Epithelial cell of proximal tubule (primary cell): ENCODE results near the gene RERE. TPM values are rescaled to one million over a fixed set of nuclear protein-coding genes. Genes with fewer than 3 reads are reported as not detected.
A peak's percentile ranks its signal among the peaks of the same experiment; 100 is the strongest.

ENCODE experiments used
- DNase-seq: peaks from one replicate; pipeline ENCODE4 v3.0.0-alpha.2; 2011; ENCODE audit warnings: low read depth
- H3K4me3 ChIP-seq: 2 replicates; pipeline ENCODE4 v1.5.1; 2011; ENCODE audit warnings: low read depth, mild to moderate bottlenecking, low read length
- total RNA-seq: library from RNA; depleted of rRNA; stranded (reverse); fragments of >200 nt; gene quantifications from 2 replicates; pipeline ENCODE4 v1.2.3, GENCODE V29; 2015
- TF ChIP-seq, protein P1 (sequence below): conservative IDR thresholded peaks from 2 replicates; pipeline ENCODE4 v1.5.1; 2012; ENCODE audit warnings: low read depth, mild to moderate bottlenecking, low read length

The RERE gene
- total RNA-seq, 1 donor from 2014 or later: 18.0 TPM

GRCh38 chr1:8711151-8711550, 106.3 kb downstream of the RERE start:
- no peak for DNase-seq
- no peak overlapping the region for H3K4me3 ChIP-seq
- TF ChIP-seq, protein P1, sequence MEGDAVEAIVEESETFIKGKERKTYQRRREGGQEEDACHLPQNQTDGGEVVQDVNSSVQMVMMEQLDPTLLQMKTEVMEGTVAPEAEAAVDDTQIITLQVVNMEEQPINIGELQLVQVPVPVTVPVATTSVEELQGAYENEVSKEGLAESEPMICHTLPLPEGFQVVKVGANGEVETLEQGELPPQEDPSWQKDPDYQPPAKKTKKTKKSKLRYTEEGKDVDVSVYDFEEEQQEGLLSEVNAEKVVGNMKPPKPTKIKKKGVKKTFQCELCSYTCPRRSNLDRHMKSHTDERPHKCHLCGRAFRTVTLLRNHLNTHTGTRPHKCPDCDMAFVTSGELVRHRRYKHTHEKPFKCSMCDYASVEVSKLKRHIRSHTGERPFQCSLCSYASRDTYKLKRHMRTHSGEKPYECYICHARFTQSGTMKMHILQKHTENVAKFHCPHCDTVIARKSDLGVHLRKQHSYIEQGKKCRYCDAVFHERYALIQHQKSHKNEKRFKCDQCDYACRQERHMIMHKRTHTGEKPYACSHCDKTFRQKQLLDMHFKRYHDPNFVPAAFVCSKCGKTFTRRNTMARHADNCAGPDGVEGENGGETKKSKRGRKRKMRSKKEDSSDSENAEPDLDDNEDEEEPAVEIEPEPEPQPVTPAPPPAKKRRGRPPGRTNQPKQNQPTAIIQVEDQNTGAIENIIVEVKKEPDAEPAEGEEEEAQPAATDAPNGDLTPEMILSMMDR: no peak

DNA sequence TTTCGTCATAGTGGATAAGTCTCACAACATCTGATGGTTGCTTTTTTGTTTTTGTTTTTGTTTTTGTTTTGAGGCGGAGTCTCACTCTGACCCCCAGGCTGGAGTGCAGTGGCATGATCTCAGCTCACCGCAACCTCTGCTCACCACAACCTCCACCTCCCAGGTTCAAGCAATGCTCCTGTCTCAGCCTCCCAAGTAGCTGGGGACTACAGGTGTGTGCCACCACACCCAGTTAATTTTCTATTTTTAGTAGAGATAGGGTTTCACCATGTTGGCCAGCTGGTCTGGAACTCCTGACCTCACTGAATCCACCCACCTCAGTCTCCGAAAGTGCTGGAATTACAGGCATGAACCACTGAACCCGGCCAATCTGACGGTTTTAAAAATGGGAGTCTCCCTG, 109.2 kb downstream of the RERE start:
- DNase-seq: no peak
- TF ChIP-seq, protein P1: no peak
- H3K4me3 ChIP-seq: no peak overlapping the region

GRCh38 chr1:8706995-8707396, 110.4 kb downstream of the RERE start:
- no peak overlapping the region for H3K4me3 ChIP-seq
- DNase-seq: no peak
- TF ChIP-seq, protein P1: no peak

DNA sequence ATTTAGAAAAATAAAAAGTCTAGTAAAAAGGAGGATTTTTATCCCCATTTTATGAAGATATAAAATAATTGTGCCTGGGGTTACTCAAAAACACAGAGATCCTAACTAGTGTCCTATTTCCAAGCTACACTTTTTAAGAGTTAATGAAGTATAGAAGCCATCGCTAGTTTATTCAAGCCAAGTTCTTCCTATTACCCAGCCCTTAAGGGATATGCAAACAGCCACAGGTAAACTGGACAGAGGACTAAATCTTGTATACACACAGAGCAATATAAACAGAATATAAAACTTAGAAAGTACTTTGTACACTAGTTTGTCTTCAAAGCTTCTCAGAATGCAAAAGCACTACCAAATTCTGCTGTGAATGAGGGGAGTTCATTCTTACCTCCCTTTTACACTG, 111.1 kb downstream of the RERE start:
- no peak overlapping the region for H3K4me3 ChIP-seq
- TF ChIP-seq, protein P1: no peak
- no peak for DNase-seq

DNA sequence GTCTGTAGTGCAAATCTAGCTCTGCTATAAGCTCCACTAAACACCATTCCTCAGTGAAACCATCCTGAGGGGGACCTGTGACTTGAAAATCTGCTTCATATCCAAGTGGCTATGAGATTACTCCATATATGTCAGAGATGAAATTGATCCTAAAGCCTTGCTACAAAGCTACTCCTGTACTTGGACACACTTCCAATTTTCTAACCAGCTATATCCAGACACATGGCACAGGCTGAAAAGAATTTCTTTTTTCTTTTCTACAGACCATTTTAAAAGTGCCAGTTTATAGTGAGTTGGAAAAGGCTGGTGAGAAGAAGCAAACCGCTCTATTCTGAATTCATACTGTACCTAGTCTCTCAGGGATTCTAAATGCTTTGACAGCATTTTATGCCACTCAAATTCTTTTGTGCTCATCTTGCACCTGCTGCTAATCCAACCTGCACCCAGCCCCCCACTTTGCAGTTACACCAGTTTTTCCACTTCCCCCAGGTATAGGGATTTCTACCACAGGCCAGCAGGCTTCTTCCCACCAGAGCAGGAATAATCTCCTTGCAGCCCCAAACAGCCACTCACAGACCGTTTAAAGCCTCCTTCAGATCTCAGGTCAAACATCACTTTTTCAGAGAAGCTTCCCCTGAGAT, 112.5 kb downstream of the RERE start:
- TF ChIP-seq, protein P1: no peak
- DNase-seq: no peak

GRCh38 chr1:8702850-8703810, 114.3 kb downstream of the RERE start:
- DNase-seq: no peak
- TF ChIP-seq, protein P1: no peak
- H3K4me3 ChIP-seq: peak overlapping the region; percentile 63

More for the DNA sequence above, 112.5 kb downstream of the RERE start:
- no peak overlapping the region for H3K4me3 ChIP-seq
